GM12892 (cell line): ENCODE measurements around the gene TTC9C.

Experiments
- POLR2A ChIP-seq: IDR thresholded peaks from 2 replicates; pipeline ENCODE4 v1.6.1; 2011; ENCODE audit warnings: low read depth, low read length, control low read depth
- POLR2AphosphoS5 ChIP-seq: IDR thresholded peaks from 2 replicates; pipeline ENCODE4 v1.6.1; 2011; ENCODE audit warnings: low read depth, low read length, control low read depth
- TAF1 ChIP-seq: IDR thresholded peaks from 2 replicates; pipeline ENCODE4 v1.6.1; 2011; ENCODE audit warnings: low read depth, mild to moderate bottlenecking, control low read depth, low read length, borderline replicate concordance

DNA sequence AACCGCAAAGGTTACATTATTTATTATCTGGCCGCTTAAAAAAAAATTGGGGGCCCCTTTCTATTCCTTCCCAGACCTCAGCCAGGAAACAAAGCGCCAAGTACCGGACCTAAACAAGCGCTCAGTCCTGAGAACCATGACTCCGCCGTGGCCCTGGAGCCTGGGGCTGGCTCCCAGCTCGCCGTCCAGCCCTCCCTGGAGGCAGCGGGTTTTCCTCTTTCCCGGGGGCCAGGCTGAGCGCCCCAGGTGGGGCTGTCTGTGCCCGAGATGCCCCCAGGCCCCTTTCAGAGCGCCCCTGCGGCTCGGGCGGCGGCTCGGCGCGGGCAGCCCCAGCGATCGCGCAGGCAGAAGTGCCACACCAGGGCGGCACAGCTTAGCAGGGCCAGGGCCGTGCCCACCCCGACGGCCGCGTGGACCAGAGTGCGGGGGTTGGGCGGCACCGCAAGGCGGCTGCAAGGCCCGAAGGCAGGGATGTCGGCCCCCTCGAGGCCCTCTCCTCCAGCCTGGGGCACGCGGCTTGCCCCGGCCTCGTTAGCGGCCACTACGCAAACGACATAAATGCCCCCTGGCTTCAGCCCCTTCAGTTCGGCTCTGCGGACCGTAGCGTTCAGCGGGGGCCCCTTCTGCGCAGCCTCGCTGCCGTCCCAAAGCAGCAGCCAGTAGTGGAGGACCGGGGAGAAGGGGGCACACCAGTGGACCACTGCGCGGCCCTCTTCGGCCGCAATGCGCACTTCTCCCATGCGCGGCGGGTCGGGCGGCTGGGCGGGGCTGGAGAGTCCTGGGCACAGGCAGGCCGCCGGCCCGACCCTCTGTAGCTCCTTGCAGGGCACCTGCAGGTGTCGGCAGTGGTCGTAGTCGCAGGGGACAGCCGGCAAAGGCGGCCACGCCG lies 40.5 kb upstream of the TTC9C start:
- no peak for TF ChIP-seq POLR2A
- TF ChIP-seq TAF1: no peak
- TF ChIP-seq POLR2AphosphoS5: no peak
